GM21786 (cell line): ENCODE measurements around the gene FILIP1L.
"Not testable (repeated sequence)": the region's sequence is repeated elsewhere in the genome, so short reads cannot be mapped to it uniquely, and the experiment has no call there.

Experiments
- ATAC-seq: cut with Tn5 transposase; IDR thresholded peaks from one replicate; pipeline ENCODE4 v1.9.1; 2021; ENCODE audit not compliant: unreplicated experiment

FILIP1L gene

GRCh38 chr3:100099621-100100020 is 14.7 kb downstream of the FILIP1L start:
- no peak for ATAC-seq

- no peak for ATAC-seq
Measured at GRCh38 chr3:100098784-100099070, 15.6 kb downstream of the FILIP1L start.

GRCh38 chr3:100097919-100098783 is 16.1 kb downstream of the FILIP1L start:
- ATAC-seq: no peak

GRCh38 chr3:100096866-100097265 is 17.4 kb downstream of the FILIP1L start:
- ATAC-seq: no peak

- ATAC-seq: not testable (repeated sequence)
Measured at GRCh38 chr3:100096286-100096685, 18.0 kb downstream of the FILIP1L start.

GRCh38 chr3:100093831-100094230 is 20.5 kb downstream of the FILIP1L start:
- ATAC-seq: no peak

- peak; percentile 4 for ATAC-seq
Measured at GRCh38 chr3:100090669-100091005, 23.7 kb downstream of the FILIP1L start.

GRCh38 chr3:100089812-100090668 is 24.3 kb downstream of the FILIP1L start:
- ATAC-seq: peak; percentile 82

GRCh38 chr3:100088735-100089368 is 25.4 kb downstream of the FILIP1L start:
- no peak for ATAC-seq

- peak; percentile 88 for ATAC-seq
Measured at GRCh38 chr3:100087198-100087597, 27.1 kb downstream of the FILIP1L start.

GRCh38 chr3:100086401-100086800 is 27.9 kb downstream of the FILIP1L start:
- ATAC-seq: no peak

- no peak for ATAC-seq
Measured at GRCh38 chr3:100084100-100084806, 30.0 kb downstream of the FILIP1L start.

GRCh38 chr3:100083209-100083608 is 31.1 kb downstream of the FILIP1L start:
- no peak for ATAC-seq

GRCh38 chr3:100082714-100083113 is 31.6 kb downstream of the FILIP1L start:
- ATAC-seq: no peak

GRCh38 chr3:100081986-100082692 is 32.2 kb downstream of the FILIP1L start:
- ATAC-seq: no peak

- no peak for ATAC-seq
Measured at GRCh38 chr3:100081311-100081710, 33.0 kb downstream of the FILIP1L start.

- ATAC-seq: no peak
Measured at GRCh38 chr3:100080573-100080972, 33.7 kb downstream of the FILIP1L start.

- ATAC-seq: no peak
Measured at GRCh38 chr3:100079328-100079727, 35.0 kb downstream of the FILIP1L start.

GRCh38 chr3:100076731-100077529 is 37.4 kb downstream of the FILIP1L start:
- no peak for ATAC-seq
